Amniotic epithelial cell (primary cell): ENCODE measurements around the gene FAM131B.
"Not testable (repeated sequence)": the region's sequence is repeated elsewhere in the genome, so short reads cannot be mapped to it uniquely, and the experiment has no call there.

Source experiments
- DNase-seq: peaks from one replicate; pipeline ENCODE4 v3.0.0-alpha.2; 2010; ENCODE audit warnings: low read depth

Gene FAM131B

GRCh38 chr7:143362131-143363015 lies at the start of gene FAM131B:
Gene FAM131B (minus strand): TSS chr7:143362713. CDS start chr7:143362603, 110 bp downstream.
- no peak for DNase-seq

DNA sequence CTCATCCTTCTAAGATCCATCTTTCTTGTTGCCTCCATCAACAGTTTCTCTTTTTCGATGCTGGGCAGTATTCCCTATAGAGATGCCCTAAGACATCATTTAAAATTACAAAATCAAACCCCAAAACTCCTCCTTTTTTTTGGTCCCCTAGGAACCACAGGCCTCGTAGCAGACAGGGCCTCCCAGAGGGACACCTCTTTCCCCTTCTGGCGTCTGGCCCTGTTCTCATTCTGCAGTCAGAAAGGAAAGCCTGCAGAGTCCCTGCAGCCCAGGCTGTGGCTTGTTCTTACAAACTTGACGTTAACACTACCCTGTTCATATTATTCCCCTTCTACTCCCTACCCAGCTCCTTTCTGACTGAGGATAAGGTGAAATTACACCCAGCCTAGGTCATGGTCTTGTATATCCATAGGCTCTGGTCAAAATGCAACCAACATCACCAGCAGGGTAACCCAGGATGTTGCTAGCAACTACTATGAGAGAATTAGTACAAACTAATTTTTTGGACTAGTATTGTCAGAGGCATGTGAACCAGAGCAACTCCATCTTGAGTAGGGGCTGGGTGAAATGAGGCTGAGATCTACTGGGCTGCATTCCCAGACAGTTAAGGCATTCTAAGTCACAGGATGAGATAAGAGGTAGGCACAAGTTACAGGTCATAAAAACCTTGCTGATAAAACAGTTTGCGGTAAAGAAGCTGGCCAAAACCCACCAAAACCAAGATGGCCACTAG lies 49.6 kb upstream of the FAM131B start:
- no peak for DNase-seq

GRCh38 chr7:143410521-143411004 lies 48.0 kb upstream of the FAM131B start:
- peak; percentile 41 for DNase-seq

- no peak for DNase-seq
Measured at GRCh38 chr7:143408686-143409561, 46.4 kb upstream of the FAM131B start, which contains the start of gene EPHA1. Gene EPHA1 (minus strand): TSS chr7:143408856. CDS start chr7:143408805, 51 bp downstream.

GRCh38 chr7:143408252-143408685 lies 45.8 kb upstream of the FAM131B start:
- no peak for DNase-seq

GRCh38 chr7:143407287-143408251 lies 45.1 kb upstream of the FAM131B start:
- no peak for DNase-seq

GRCh38 chr7:143406002-143406357 lies 43.5 kb upstream of the FAM131B start:
- no peak for DNase-seq

DNA sequence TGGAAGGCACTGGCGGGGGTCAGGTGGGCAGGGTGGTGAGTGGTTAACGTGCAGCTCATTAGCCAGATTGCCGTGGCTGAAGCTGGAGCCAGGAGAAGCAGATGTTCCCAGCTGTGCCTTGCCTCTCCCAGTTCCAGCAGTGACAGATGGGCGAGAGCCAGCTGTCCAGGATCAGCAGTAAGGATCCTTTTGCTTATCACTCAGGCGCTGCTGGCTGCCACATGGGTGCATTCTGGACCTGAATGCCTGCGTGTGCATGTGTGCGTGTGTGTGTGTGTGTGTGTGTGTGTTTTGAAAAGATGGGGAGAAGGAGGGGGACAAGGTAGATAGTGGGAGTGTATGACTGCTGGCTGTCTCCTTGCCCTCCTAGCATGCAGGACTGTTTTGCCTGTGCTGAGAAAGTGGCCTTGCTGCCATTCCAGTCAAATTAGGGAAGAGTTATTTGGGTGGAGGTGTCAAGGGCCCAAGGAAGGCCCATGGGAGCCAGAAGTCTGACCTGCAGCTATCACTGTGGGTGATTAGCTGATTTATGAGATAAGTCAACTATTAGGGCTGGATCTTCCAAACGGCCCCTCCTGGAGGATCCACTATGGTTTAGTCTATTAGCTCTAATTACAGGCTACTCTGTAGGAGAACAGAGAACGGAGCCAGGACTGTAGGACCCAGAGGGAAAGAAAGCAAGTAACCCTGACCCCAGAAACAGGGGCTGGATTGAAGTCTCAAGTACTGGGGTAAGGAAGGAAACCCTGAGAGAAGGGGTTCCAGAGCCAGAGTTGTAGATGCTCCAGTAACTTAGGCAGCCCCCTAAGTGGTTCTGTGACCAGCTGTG lies 42.9 kb upstream of the FAM131B start:
- DNase-seq = no peak

DNA sequence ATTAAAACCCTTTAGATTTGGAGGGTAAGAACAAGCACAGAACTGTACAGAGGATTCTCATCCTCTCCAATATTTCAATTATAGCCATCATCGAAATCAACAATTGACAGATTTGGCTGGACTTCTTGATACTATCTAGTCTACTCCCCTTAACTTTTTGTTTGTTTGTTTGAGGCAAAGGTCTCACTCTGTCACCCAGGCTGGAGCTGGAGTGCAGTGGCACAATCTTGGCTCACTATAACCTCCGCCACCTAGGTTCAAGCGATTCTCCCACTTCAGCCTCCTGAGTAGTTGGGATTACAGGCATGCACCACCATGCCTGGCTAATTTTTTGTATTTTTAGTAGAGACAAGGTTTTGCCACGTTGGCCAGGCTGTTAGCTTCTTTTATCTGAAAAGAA lies 39.7 kb upstream of the FAM131B start:
- DNase-seq = not testable (repeated sequence)

DNA sequence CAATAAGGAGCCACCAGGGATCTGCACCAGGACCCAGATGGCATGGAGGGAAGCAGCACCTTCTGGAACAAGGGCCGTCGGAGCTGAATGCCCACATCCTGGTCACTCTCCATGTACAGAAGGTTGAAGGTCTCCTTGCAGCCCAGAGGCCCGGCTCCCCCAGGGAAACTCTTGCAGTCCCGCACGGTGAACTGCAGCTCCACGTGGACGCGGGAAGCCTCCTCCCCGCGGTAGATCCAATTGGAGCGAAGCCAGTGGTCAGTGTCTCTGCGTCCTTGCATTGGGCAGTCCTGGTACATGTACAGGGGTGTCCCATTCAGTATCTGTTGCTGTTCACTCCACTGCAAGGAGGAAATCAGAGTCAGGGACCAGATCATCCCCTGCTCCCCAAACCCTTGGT lies 38.8 kb upstream of the FAM131B start:
- no peak for DNase-seq

GRCh38 chr7:143399642-143400041 lies 37.1 kb upstream of the FAM131B start:
- DNase-seq = no peak

DNA sequence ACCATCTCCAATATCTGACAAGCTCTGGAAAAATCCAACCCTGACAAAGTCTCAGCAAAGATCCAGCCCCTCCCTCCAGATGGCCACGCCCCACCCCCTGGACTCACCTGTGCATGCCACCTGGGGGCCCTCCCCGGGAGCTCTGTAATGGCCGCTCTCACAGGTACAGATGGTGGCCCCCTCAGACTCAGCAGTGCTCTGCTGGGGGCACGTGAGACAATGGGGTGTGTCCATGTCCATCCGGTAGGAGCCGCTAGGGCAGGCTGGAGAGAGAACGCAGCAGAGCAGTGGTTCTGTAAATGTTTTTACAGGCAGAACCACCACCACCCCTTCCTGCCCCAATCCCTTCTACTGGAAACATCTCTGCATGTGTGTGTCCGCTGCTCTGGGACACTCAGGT lies 36.6 kb upstream of the FAM131B start:
- DNase-seq = no peak

GRCh38 chr7:143398616-143399015 lies 36.1 kb upstream of the FAM131B start:
- no peak for DNase-seq

DNA sequence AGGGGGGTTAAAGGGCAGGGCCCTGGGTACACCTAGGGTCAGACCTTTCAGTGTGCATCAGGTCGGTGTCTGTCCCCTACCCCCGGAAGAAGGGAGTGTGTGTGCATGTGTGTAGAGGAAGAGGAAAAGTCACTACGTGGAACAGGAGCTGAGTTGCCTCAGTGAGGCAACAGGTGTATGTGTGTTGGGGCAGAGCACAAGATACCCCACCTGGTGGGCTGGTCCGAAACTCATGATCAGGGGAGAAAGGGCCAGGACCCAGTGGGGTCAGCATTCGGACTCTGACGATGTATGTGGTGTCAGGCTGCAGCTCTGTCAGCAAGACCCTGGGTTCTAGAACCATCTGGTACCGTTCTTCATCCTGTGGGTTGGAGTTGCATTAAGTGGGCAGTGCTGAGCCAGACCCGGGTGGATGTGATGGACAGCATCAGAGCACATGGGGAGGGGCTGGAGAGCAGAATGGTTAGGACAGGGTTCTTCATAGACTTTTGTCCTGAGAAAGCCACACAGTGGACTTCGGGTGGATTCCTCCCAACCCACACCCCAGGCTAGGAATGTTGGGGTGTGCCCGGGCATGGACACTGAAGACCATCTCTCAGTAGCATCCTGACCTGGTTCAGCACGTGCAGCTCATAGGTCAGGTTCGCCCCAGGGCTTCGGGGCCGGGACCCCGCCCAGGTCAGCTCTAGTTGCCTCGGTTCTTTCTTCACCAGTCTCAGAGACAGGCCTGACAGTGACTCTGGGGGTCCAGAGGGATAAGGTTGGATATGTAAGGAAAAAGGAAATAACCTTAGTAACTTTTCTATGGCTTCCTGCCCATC lies 35.4 kb upstream of the FAM131B start:
- no peak for DNase-seq

- DNase-seq = no peak
Measured at GRCh38 chr7:143396625-143397556, 34.4 kb upstream of the FAM131B start.

- no peak for DNase-seq
Measured at GRCh38 chr7:143396182-143396581, 33.7 kb upstream of the FAM131B start.

DNA sequence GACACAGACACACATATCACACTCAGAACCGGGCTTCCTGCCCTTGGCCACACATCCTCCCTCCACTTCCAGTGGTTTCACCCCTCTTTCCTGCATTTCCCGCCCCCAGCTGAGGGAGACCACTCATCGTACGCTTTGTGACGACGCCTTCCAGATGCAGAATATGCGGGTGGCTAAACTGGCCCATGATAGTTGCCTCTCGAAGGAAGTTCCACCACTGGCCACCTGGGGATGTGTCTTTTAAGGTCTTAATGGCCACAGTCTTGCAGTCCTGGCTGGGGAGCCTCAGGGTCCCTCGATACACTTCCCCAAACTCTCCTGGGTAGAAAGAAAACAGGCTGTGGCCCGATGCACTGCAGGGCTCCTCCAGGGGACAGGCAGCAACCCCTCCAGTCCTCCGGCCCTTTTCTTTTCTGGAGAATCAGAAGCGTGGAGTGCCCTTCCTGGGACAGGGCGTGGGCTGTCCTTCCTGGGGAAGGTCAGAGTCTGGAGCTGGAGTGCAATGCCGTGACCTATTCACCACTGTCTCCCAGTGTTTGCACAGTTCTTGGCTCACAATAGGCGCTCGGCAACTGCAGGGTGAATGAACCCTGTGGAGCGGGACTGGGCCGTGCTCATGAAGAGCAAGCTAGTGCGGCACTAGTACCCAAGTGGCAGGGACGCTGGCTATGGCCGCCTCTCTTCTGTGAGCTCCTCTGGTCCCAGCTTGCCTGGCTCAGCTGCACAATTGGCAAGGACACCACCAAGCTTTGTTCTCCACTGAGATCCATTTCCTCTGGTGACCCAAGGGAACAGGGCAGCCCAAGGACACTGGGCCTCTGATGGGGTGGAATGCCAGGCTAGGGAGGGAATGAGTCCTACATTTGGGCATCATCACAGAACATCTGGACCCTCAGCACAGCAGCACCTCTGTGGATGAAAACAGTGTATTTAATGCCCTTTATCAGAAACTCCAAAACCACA lies 33.0 kb upstream of the FAM131B start:
- DNase-seq = no peak
